OCI-LY1 (cell line): ENCODE data around the gene MSANTD3.

Experiments used
- H2AFZ ChIP-seq: fragments of 200-600 bp; sonication (generic), shearing (Covaris generic); 2 replicates; pipeline ENCODE4 v1.6.0; 2014; ENCODE audit warnings: antibody characterized with exemption, mild to moderate bottlenecking, low read length
- H3F3A ChIP-seq: fragments of 200-600 bp; sonication (generic), shearing (Covaris generic); 2 replicates; pipeline ENCODE4 v1.6.0; 2014; ENCODE audit warnings: mild to moderate bottlenecking, antibody characterized with exemption, low read length, moderate library complexity; ENCODE audit not compliant: insufficient read depth
- H3K27ac ChIP-seq: fragments of 200-600 bp; sonication (generic); 2 replicates; pipeline ENCODE4 v1.5.1; 2014; ENCODE audit warnings: low read length, mixed run types, mild to moderate bottlenecking, low read depth; ENCODE audit not compliant: poor library complexity, severe bottlenecking
- H3K27me3 ChIP-seq: fragments of 200-600 bp; sonication (generic); 2 replicates; pipeline ENCODE4 v1.6.0; 2014; ENCODE audit warnings: antibody characterized with exemption, mild to moderate bottlenecking, low read length, moderate library complexity; ENCODE audit not compliant: insufficient read depth
- H3K36me3 ChIP-seq: fragments of 200-600 bp; sonication (generic); 2 replicates; pipeline ENCODE4 v1.6.1; 2014; ENCODE audit warnings: mild to moderate bottlenecking, antibody characterized with exemption, low read length, moderate library complexity, mixed read lengths; ENCODE audit not compliant: insufficient read depth
- H3K4me1 ChIP-seq: fragments of 200-600 bp; sonication (generic); 2 replicates; pipeline ENCODE4 v1.5.1; 2014; ENCODE audit warnings: mild to moderate bottlenecking, low read length, moderate library complexity; ENCODE audit not compliant: insufficient read depth, severe bottlenecking
- H3K4me2 ChIP-seq: fragments of 200-600 bp; sonication (generic), shearing (Covaris generic); 2 replicates; pipeline ENCODE4 v1.6.1; 2014; ENCODE audit warnings: low read length
- H3K4me3 ChIP-seq: fragments of 200-600 bp; sonication (generic); 2 replicates; pipeline ENCODE4 v1.5.1; 2014; ENCODE audit warnings: low read length, low read depth, mild to moderate bottlenecking, mixed read lengths; ENCODE audit not compliant: poor library complexity, severe bottlenecking
- H3K79me2 ChIP-seq: fragments of 200-600 bp; shearing (Covaris generic); 2 replicates; pipeline ENCODE4 v1.6.1; 2016; ENCODE audit warnings: mixed run types, low read length, mixed read lengths; ENCODE audit not compliant: insufficient read depth
- H3K9ac ChIP-seq: fragments of 200-600 bp; sonication (generic), shearing (Covaris generic); 2 replicates; pipeline ENCODE4 v1.6.1; 2014; ENCODE audit warnings: mild to moderate bottlenecking, low read length, mixed read lengths
- H3K9me2 ChIP-seq: fragments of 200-600 bp; sonication (generic), shearing (Covaris generic); 2 replicates; pipeline ENCODE4 v1.6.1; 2014; ENCODE audit warnings: low read depth, mild to moderate bottlenecking, low read length, mixed read lengths
- H3K9me3 ChIP-seq: fragments of 200-600 bp; shearing (Covaris generic); 2 replicates; pipeline ENCODE4 v1.6.1; 2014; ENCODE audit warnings: low read length, mixed read lengths
- H4K20me1 ChIP-seq: fragments of 200-600 bp; sonication (generic), shearing (Covaris generic); 2 replicates; pipeline ENCODE4 v1.6.0; 2016; ENCODE audit warnings: mild to moderate bottlenecking, low read length; ENCODE audit not compliant: insufficient read depth
- EZH2 ChIP-seq: fragments of 200-600 bp; sonication (generic), shearing (Covaris generic); IDR thresholded peaks from 2 replicates; pipeline ENCODE4 v1.8.0; 2017; ENCODE audit warnings: borderline replicate concordance, mixed run types, mild to moderate bottlenecking, antibody characterized with exemption, low read length, moderate library complexity, mixed read lengths
- TF ChIP-seq, protein P1 (sequence below): fragments of 200-600 bp; sonication (generic), shearing (Covaris generic); IDR thresholded peaks from 2 replicates; pipeline ENCODE4 v1.5.1; 2017; ENCODE audit warnings: mild to moderate bottlenecking, antibody characterized with exemption, low read length, moderate library complexity, mixed read lengths

MSANTD3 gene

GRCh38 chr9:100432736-100433135 lies 5.8 kb downstream of the MSANTD3 start:
- Histone ChIP-seq H4K20me1 (no peaks in the 10 kb centered on the region), H3K9me2 (no peaks in the 10 kb centered on the region), H3K27ac (no peak overlapping the region), H3K36me3 (no peaks in the 10 kb centered on the region), H3K27me3 (no peaks in the 10 kb centered on the region), H3K9me3 (no peaks in the 10 kb centered on the region), H3F3A (no peaks in the 10 kb centered on the region), H3K79me2 (no peaks in the 10 kb centered on the region), H2AFZ (no peak overlapping the region), H3K4me3 (no peak overlapping the region), H3K4me2 (no peak overlapping the region), H3K9ac (no peak overlapping the region), H3K4me1 (peaks cover 13% of the 10 kb centered on the region)
- TF ChIP-seq, protein P1, sequence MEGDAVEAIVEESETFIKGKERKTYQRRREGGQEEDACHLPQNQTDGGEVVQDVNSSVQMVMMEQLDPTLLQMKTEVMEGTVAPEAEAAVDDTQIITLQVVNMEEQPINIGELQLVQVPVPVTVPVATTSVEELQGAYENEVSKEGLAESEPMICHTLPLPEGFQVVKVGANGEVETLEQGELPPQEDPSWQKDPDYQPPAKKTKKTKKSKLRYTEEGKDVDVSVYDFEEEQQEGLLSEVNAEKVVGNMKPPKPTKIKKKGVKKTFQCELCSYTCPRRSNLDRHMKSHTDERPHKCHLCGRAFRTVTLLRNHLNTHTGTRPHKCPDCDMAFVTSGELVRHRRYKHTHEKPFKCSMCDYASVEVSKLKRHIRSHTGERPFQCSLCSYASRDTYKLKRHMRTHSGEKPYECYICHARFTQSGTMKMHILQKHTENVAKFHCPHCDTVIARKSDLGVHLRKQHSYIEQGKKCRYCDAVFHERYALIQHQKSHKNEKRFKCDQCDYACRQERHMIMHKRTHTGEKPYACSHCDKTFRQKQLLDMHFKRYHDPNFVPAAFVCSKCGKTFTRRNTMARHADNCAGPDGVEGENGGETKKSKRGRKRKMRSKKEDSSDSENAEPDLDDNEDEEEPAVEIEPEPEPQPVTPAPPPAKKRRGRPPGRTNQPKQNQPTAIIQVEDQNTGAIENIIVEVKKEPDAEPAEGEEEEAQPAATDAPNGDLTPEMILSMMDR: no peak
- TF ChIP-seq EZH2: no peak

GRCh38 chr9:100436571-100436970 lies 9.6 kb downstream of the MSANTD3 start:
- no peaks in the 10 kb centered on the region for H3K4me1 ChIP-seq
- TF ChIP-seq, protein P1: no peak
- TF ChIP-seq EZH2: no peak
- no peak overlapping the region for H3K4me3 ChIP-seq
- H3K36me3 ChIP-seq: no peaks in the 10 kb centered on the region
- H3K27ac ChIP-seq: no peak overlapping the region
- no peak overlapping the region for H3K4me2 ChIP-seq
- H3K9ac ChIP-seq: no peak overlapping the region
- no peaks in the 10 kb centered on the region for H3K27me3 ChIP-seq
- no peaks in the 10 kb centered on the region for H3F3A ChIP-seq
- H4K20me1 ChIP-seq: no peaks in the 10 kb centered on the region
- H3K9me3 ChIP-seq: no peaks in the 10 kb centered on the region
- no peaks in the 10 kb centered on the region for H3K79me2 ChIP-seq
- no peak overlapping the region for H2AFZ ChIP-seq
- no peaks in the 10 kb centered on the region for H3K9me2 ChIP-seq

GRCh38 chr9:100437860-100438805 lies 11.2 kb downstream of the MSANTD3 start:
- TF ChIP-seq, protein P1: peak; percentile 92
- no peak for TF ChIP-seq EZH2
- Histone ChIP-seq H4K20me1 (no peaks in the 10 kb centered on the region), H3F3A (no peaks in the 10 kb centered on the region), H3K9me3 (no peaks in the 10 kb centered on the region), H3K4me3 (no peak overlapping the region), H3K9ac (no peak overlapping the region), H3K4me1 (no peaks in the 10 kb centered on the region), H3K9me2 (no peaks in the 10 kb centered on the region), H3K4me2 (no peak overlapping the region), H3K36me3 (peaks cover 3% of the 10 kb centered on the region; the same call in 1 of the 2 replicates), H3K79me2 (no peaks in the 10 kb centered on the region), H3K27ac (no peak overlapping the region), H3K27me3 (no peaks in the 10 kb centered on the region), H2AFZ (no peak overlapping the region)
